Measurements from ENCODE around the gene TIGD6.

DNA sequence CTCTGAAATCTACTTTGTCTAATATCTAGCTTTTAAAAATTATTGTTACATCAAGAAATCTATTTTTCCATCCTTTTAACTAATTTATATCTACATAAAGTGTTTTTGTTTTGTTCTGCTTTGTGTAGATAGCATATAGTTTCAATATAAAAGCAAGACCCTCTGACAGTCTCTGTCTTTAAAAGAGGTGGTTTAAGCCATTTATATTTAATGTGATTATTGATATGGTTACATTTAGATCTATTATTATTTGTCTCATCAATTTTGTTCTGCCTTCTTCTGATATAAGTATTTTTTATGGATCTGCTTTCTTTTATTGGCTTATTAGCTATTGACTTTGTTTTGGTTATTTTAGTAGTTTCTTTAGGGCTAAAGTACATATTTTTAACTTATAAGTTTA is 16.1 kb upstream of the TIGD6 start:
- TF ChIP-seq, protein P1, sequence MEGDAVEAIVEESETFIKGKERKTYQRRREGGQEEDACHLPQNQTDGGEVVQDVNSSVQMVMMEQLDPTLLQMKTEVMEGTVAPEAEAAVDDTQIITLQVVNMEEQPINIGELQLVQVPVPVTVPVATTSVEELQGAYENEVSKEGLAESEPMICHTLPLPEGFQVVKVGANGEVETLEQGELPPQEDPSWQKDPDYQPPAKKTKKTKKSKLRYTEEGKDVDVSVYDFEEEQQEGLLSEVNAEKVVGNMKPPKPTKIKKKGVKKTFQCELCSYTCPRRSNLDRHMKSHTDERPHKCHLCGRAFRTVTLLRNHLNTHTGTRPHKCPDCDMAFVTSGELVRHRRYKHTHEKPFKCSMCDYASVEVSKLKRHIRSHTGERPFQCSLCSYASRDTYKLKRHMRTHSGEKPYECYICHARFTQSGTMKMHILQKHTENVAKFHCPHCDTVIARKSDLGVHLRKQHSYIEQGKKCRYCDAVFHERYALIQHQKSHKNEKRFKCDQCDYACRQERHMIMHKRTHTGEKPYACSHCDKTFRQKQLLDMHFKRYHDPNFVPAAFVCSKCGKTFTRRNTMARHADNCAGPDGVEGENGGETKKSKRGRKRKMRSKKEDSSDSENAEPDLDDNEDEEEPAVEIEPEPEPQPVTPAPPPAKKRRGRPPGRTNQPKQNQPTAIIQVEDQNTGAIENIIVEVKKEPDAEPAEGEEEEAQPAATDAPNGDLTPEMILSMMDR (IDR thresholded peaks at IDR 0.05; ENCODE audit: extremely low read depth in 1 of 2, insufficient read depth in 1 of 2, low read depth in 1 of 2, low read length in 2 of 2), result no peak
- TF ChIP-seq EZH2 (IDR thresholded peaks at IDR 0.05; ENCODE audit: borderline replicate concordance, low read depth, low read length, severe bottlenecking) (no peak), FOS (IDR thresholded peaks at IDR 0.05; ENCODE audit: borderline replicate concordance, insufficient read depth, low read length) (no peak), POLR2AphosphoS5 (IDR thresholded peaks at IDR 0.05; ENCODE audit: insufficient read depth, low read depth, low read length) (no peak), GATA2 (IDR thresholded peaks at IDR 0.05; ENCODE audit: insufficient read depth, insufficient read length, low read depth, low read length) (no peak), POLR2A (IDR thresholded peaks at IDR 0.05; ENCODE audit: low read depth, low read length) (no peak), MYC (IDR thresholded peaks at IDR 0.05; ENCODE audit: low read depth, low read length) (no peak)
- TF ChIP-seq, protein P2, sequence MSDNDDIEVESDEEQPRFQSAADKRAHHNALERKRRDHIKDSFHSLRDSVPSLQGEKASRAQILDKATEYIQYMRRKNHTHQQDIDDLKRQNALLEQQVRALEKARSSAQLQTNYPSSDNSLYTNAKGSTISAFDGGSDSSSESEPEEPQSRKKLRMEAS (IDR thresholded peaks at IDR 0.05; ENCODE audit: insufficient read depth, insufficient read length), result no peak
